Chondrocyte (in vitro differentiated cells): Measurements from ENCODE around the gene HK2. TPM values are rescaled to one million over a fixed set of nuclear protein-coding genes. Genes with fewer than 3 reads are reported as not detected.
"Not testable (repeated sequence)": the region's sequence is repeated elsewhere in the genome, so short reads cannot be mapped to it uniquely, and the experiment has no call there.

Experiments used
- DNase-seq: peaks from one replicate; pipeline ENCODE4 v3.0.0; 2021; ENCODE audit warnings: mixed read lengths, low spot score
- H3K27ac Mint-ChIP-seq: one replicate; pipeline ENCODE4 v1.8.0; 2021; ENCODE audit warnings: mild to moderate bottlenecking, moderate library complexity, mixed read lengths; ENCODE audit not compliant: unreplicated experiment
- H3K27me3 Mint-ChIP-seq: 2 replicates; pipeline ENCODE4 v1.8.0; 2021; ENCODE audit warnings: low read depth, mixed read lengths
- H3K36me3 Mint-ChIP-seq: 2 replicates; pipeline ENCODE4 v1.8.0; 2021; ENCODE audit warnings: low read depth, mixed read lengths
- H3K4me1 Mint-ChIP-seq: 2 replicates; pipeline ENCODE4 v1.8.0; 2021; ENCODE audit warnings: low read depth, mild to moderate bottlenecking, mixed read lengths
- H3K4me3 Mint-ChIP-seq: one replicate; pipeline ENCODE4 v1.8.0; 2021; ENCODE audit warnings: mild to moderate bottlenecking, moderate library complexity, mixed read lengths; ENCODE audit not compliant: unreplicated experiment
- H3K9me3 Mint-ChIP-seq: 2 replicates; pipeline ENCODE4 v1.8.0; 2021; ENCODE audit warnings: low read depth, mixed read lengths
- CTCF ChIP-seq: fragments of 200-600 bp; sonication (generic); IDR thresholded peaks from 2 replicates; pipeline ENCODE4 v1.5.0; 2021; ENCODE audit warnings: antibody characterized with exemption, mild to moderate bottlenecking, moderate library complexity
- total RNA-seq: library from RNA; stranded (reverse); gene quantifications from 3 replicates; pipeline ENCODE4 v1.2.1, GENCODE V29; 2021

Gene HK2
- total RNA-seq, 1 donor from 2014 or later: 31.4 TPM

- peaks cover 45% of the 10 kb centered on the region for H3K4me1 Mint-ChIP-seq
- no peak overlapping the region for H3K4me3 Mint-ChIP-seq
- H3K9me3 Mint-ChIP-seq: no peaks in the 10 kb centered on the region
- TF ChIP-seq CTCF: no peak
- no peak for DNase-seq
- no peak overlapping the region for H3K27ac Mint-ChIP-seq
- peaks cover 13% of the 10 kb centered on the region for H3K36me3 Mint-ChIP-seq
- no peaks in the 10 kb centered on the region for H3K27me3 Mint-ChIP-seq
These were observed 16.7 kb downstream of the HK2 start for GRCh38 chr2:74850496-74851190.

- Mint-ChIP-seq H3K36me3 (peaks cover 13% of the 10 kb centered on the region), H3K27me3 (no peaks in the 10 kb centered on the region), H3K27ac (no peak overlapping the region), H3K4me3 (no peak overlapping the region), H3K9me3 (no peaks in the 10 kb centered on the region), H3K4me1 (peaks cover 43% of the 10 kb centered on the region)
- TF ChIP-seq CTCF: no peak
- no peak for DNase-seq
These were observed 17.3 kb downstream of the HK2 start for GRCh38 chr2:74851191-74851566.

DNA sequence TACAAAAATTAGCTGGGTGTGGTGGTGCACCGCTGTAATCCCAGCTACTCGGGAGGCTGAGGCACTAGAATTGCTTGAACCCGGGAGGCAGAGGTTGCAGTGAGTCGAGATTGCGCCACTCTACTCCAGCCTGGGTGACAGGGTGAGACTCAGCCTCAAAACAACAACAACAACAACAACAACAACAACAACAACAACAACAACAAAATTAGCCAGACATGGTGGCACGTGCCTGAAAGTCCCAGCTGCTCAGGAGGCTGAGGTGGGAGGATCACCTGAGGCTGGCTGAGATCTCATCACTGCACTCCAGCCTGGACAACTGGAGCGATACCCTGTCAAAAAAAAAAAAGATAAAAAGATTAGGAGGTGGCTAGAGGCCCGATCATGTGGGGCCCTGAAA lies 19.4 kb downstream of the HK2 start:
- not testable (repeated sequence) for H3K27ac Mint-ChIP-seq, H3K4me3 Mint-ChIP-seq, H3K27me3 Mint-ChIP-seq, H3K9me3 Mint-ChIP-seq, DNase-seq
- Mint-ChIP-seq H3K4me1 (peaks cover 32% of the 10 kb centered on the region), H3K36me3 (peaks cover 15% of the 10 kb centered on the region)

GRCh38 chr2:74854401-74854800 lies 20.5 kb downstream of the HK2 start:
- no peak for DNase-seq
- Mint-ChIP-seq H3K4me1 (peaks cover 27% of the 10 kb centered on the region), H3K27ac (no peak overlapping the region), H3K9me3 (no peaks in the 10 kb centered on the region), H3K27me3 (no peaks in the 10 kb centered on the region), H3K4me3 (no peak overlapping the region), H3K36me3 (peaks cover 15% of the 10 kb centered on the region)
- no peak for TF ChIP-seq CTCF

DNA sequence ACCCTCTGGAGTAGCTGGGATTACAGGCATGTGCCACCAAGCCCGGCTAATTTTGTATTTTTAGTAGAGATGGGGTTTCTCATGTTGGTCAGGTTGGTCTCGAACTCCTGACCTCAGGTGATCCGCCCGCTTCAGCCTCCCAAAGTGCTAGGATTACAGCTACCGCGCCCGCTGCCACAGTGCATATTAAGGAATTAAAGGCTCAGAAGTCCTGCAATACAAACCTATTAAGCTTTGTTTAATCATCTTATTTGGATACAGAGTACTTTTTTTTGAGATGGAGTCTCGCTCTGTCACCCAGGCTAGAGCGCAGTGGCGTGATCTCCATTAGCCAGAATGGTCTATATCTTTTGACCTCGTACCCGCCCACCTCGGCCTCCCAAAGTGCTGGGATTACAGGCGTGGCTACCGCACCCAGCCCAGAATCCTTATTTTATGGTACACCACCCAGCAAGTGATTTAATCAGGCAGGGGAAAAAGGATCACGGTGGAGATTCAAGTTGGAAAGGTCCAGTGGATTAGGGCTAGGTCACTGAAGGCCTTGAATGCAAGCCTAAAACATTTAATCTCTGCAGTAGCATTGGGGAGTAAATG lies 21.3 kb downstream of the HK2 start:
- not testable (repeated sequence) for H3K27ac Mint-ChIP-seq, H3K4me3 Mint-ChIP-seq, DNase-seq, H3K9me3 Mint-ChIP-seq, H3K27me3 Mint-ChIP-seq
- peaks cover 27% of the 10 kb centered on the region for H3K4me1 Mint-ChIP-seq
- peaks cover 15% of the 10 kb centered on the region for H3K36me3 Mint-ChIP-seq

- no peaks in the 10 kb centered on the region for H3K27me3 Mint-ChIP-seq
- peaks cover 15% of the 10 kb centered on the region for H3K36me3 Mint-ChIP-seq
- no peaks in the 10 kb centered on the region for H3K9me3 Mint-ChIP-seq
- peaks cover 26% of the 10 kb centered on the region for H3K4me1 Mint-ChIP-seq
- no peak overlapping the region for H3K27ac Mint-ChIP-seq
- no peak overlapping the region for H3K4me3 Mint-ChIP-seq
- no peak for DNase-seq
- no peak for TF ChIP-seq CTCF
These were observed 22.2 kb downstream of the HK2 start for GRCh38 chr2:74856004-74856578.
